OCI-LY7 (cell line): ENCODE measurements around the gene MPL.

ENCODE experiments used
- EZH2phosphoT487 ChIP-seq: fragments of 200-600 bp; sonication (generic); IDR thresholded peaks from 2 replicates; pipeline ENCODE4 v1.6.1; 2018; ENCODE audit warnings: low read depth, borderline replicate concordance, mild to moderate bottlenecking, mixed run types, antibody characterized with exemption, low read length, moderate library complexity, mixed read lengths
- TF ChIP-seq, protein P1 (sequence below): fragments of 200-600 bp; sonication (generic); conservative IDR thresholded peaks from 2 replicates; pipeline ENCODE4 v1.5.1; 2014; ENCODE audit warnings: mild to moderate bottlenecking, antibody characterized with exemption, low read length, moderate library complexity, mixed read lengths

DNA sequence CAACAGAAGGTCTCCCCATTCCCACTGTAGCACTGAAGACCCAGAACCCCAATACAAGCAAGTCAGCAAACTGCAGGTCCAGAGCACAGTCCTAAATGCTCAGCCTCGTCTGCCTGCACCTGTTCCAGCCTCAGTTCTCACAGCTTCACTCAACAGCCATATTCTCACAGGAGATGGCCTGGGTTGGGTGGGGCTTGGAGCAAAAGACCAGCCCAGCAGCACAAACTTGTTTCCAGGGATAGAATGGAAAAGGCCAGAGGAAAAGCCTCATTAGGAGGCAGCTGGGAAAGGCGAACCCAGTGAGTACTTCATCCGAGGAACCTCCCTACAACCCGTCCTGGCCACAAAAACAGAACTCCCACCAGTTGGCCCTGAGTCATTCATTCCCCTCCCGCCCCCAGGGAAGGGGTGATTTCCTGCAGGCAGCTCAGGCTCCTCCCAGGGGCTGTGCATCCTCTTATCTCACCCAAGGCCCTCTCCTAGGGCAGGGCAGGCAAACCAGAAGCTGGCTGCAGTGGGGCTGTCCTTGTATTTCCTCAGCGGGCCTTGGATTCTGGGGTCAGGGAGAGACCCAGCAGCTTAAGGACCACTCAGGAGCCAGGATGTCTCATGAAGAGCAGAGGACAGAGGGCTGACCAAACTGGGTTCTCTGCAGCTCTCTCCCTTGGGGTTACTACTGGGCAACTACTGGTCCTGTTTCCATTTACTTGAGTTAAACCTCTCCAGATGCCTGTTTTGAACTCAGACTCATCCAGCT, 7.4 kb upstream of the MPL start:
- TF ChIP-seq, protein P1, sequence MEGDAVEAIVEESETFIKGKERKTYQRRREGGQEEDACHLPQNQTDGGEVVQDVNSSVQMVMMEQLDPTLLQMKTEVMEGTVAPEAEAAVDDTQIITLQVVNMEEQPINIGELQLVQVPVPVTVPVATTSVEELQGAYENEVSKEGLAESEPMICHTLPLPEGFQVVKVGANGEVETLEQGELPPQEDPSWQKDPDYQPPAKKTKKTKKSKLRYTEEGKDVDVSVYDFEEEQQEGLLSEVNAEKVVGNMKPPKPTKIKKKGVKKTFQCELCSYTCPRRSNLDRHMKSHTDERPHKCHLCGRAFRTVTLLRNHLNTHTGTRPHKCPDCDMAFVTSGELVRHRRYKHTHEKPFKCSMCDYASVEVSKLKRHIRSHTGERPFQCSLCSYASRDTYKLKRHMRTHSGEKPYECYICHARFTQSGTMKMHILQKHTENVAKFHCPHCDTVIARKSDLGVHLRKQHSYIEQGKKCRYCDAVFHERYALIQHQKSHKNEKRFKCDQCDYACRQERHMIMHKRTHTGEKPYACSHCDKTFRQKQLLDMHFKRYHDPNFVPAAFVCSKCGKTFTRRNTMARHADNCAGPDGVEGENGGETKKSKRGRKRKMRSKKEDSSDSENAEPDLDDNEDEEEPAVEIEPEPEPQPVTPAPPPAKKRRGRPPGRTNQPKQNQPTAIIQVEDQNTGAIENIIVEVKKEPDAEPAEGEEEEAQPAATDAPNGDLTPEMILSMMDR: no peak
- TF ChIP-seq EZH2phosphoT487: no peak
